Stimulated activated CD8-positive, alpha-beta memory T cell treated with anti-CD3 and anti-CD28 coated beads, Interleukin-4, amount 100 ng/mL, for 4 hours (primary cell): ENCODE data around the gene IFNG-AS1.
A peak's percentile ranks its signal among the peaks of the same experiment; 100 is the strongest.

Source experiments
- DNase-seq, 2 donors: peaks; one replicate each; pipeline ENCODE4 v3.0.0-alpha.2; 2020; ENCODE audit warnings: low read depth in 2 of 2, low spot score in 1 of 2

The IFNG-AS1 gene

GRCh38 chr12:67989184-67989920, at the start of gene IFNG-AS1:
TSS of gene IFNG-AS1 (plus strand) at chr12:67989447.
- DNase-seq: no peak

GRCh38 chr12:67939611-67940010, 49.6 kb upstream of the IFNG-AS1 start:
- DNase-seq: no peak

GRCh38 chr12:67940780-67941243, 48.4 kb upstream of the IFNG-AS1 start:
- DNase-seq: no peak

GRCh38 chr12:67942724-67943123, 46.5 kb upstream of the IFNG-AS1 start:
- no peak for DNase-seq

GRCh38 chr12:67943141-67943892, 45.9 kb upstream of the IFNG-AS1 start:
- peak; percentile 15 to 53 for DNase-seq

- no peak for DNase-seq
These were observed 45.2 kb upstream of the IFNG-AS1 start for GRCh38 chr12:67944093-67944492.

GRCh38 chr12:67952787-67953186, 36.5 kb upstream of the IFNG-AS1 start:
- no peak for DNase-seq

- DNase-seq: no peak
These were observed 31.9 kb upstream of the IFNG-AS1 start for GRCh38 chr12:67957383-67957782.

GRCh38 chr12:67958187-67958586, 31.1 kb upstream of the IFNG-AS1 start:
- no peak for DNase-seq

- no peak for DNase-seq
These were observed 24.8 kb upstream of the IFNG-AS1 start for GRCh38 chr12:67964456-67964855.

- DNase-seq: no peak
These were observed 22.7 kb upstream of the IFNG-AS1 start for GRCh38 chr12:67966560-67966959.

GRCh38 chr12:67968321-67968720, 20.9 kb upstream of the IFNG-AS1 start:
- no peak for DNase-seq

GRCh38 chr12:67968725-67969124, 20.5 kb upstream of the IFNG-AS1 start:
- no peak for DNase-seq

GRCh38 chr12:67969134-67969802, 20.0 kb upstream of the IFNG-AS1 start:
- DNase-seq: no peak

GRCh38 chr12:67977668-67978067, 11.6 kb upstream of the IFNG-AS1 start:
- no peak for DNase-seq

- no peak for DNase-seq
These were observed 8.9 kb upstream of the IFNG-AS1 start for GRCh38 chr12:67980391-67980790.

GRCh38 chr12:67981287-67982162, 7.7 kb upstream of the IFNG-AS1 start:
- DNase-seq: no peak

GRCh38 chr12:67982164-67982563, 7.1 kb upstream of the IFNG-AS1 start:
- no peak for DNase-seq

- no peak for DNase-seq
These were observed 2.6 kb upstream of the IFNG-AS1 start for GRCh38 chr12:67986632-67987031.

- no peak for DNase-seq
These were observed 636 bp upstream of the IFNG-AS1 start for GRCh38 chr12:67988601-67989021.

- DNase-seq: peak in 1 of 2 donors; percentile 25
These were observed 1.9 kb downstream of the IFNG-AS1 start for GRCh38 chr12:67991158-67991557.
